Upper lobe of right lung (tissue), 1 donor: ENCODE data around the gene COMMD9. TPM values are rescaled to one million over a fixed set of nuclear protein-coding genes. Genes with fewer than 3 reads are reported as not detected.

Experiments used
- ATAC-seq: fragments of 200-7000 bp; cut with Tn5 transposase; one replicate; pipeline ENCODE4 v1.9.1; 2020; ENCODE audit warnings: mild to moderate bottlenecking, moderate library complexity
- DNase-seq: peaks from one replicate; pipeline ENCODE4 v3.0.0-alpha.2; 2020
- H3K27ac ChIP-seq: fragments of 200-600 bp; one replicate; pipeline ENCODE4 v1.8.0; 2022
- H3K27me3 ChIP-seq: fragments of 200-600 bp; one replicate; pipeline ENCODE4 v1.8.0; 2022; ENCODE audit warnings: mild to moderate bottlenecking
- H3K36me3 ChIP-seq: fragments of 200-600 bp; one replicate; pipeline ENCODE4 v1.8.0; 2022
- H3K4me1 ChIP-seq: fragments of 200-600 bp; one replicate; pipeline ENCODE4 v1.8.0; 2022
- H3K4me3 ChIP-seq: fragments of 200-600 bp; one replicate; pipeline ENCODE4 v1.8.0; 2022; ENCODE audit warnings: mild to moderate bottlenecking
- H3K9me3 ChIP-seq: fragments of 200-600 bp; one replicate; pipeline ENCODE4 v1.8.0; 2022
- CTCF ChIP-seq: fragments of 200-600 bp; IDR thresholded peaks from one replicate; pipeline ENCODE4 v1.8.0; 2022; ENCODE audit warnings: antibody characterized with exemption
- intact Hi-C: fragments of 100-400 bp; cut with DNase I; formaldehyde crosslinking; loops from one replicate; pipeline ENCODE4 v1.11.0; 2022
- total RNA-seq: library from RNA; stranded (reverse); fragmentation: NEBNext Ultra II Directional; extraction: Animal tissue kit (Norgen Biotek cat#: 25700); gene quantifications from one replicate; pipeline ENCODE4 v1.2.1, GENCODE V29; 2021
- donor health status: DM: no; HTN: yes; CAD: no; lungs with severe emphysema.

Gene COMMD9
- total RNA-seq, 1 donor from 2014 or later, result 74.5 TPM

GRCh38 chr11:36280531-36280930 is 8.7 kb downstream of the COMMD9 start:
- no peak for ATAC-seq
- peaks cover 38% of the 10 kb centered on the region for H3K36me3 ChIP-seq
- H3K27me3 ChIP-seq, result no peaks in the 10 kb centered on the region
- intact Hi-C loops, result no loop called here
- H3K9me3 ChIP-seq, result no peaks in the 10 kb centered on the region
- no peak overlapping the region for H3K27ac ChIP-seq
- no peak for TF ChIP-seq CTCF
- no peak overlapping the region for H3K4me3 ChIP-seq
- DNase-seq, result no peak
- no peaks in the 10 kb centered on the region for H3K4me1 ChIP-seq

GRCh38 chr11:36278531-36279282 is 10.5 kb downstream of the COMMD9 start:
- Histone ChIP-seq H3K27me3 (no peaks in the 10 kb centered on the region), H3K27ac (no peak overlapping the region), H3K36me3 (peaks cover 57% of the 10 kb centered on the region), H3K9me3 (no peaks in the 10 kb centered on the region), H3K4me1 (no peaks in the 10 kb centered on the region), H3K4me3 (no peak overlapping the region)
- DNase-seq (no peak), ATAC-seq (no peak)
- TF ChIP-seq CTCF, result no peak
- intact Hi-C loops, result no loop called here

GRCh38 chr11:36274414-36274813 is 14.8 kb downstream of the COMMD9 start:
- no peaks in the 10 kb centered on the region for H3K9me3 ChIP-seq
- H3K4me1 ChIP-seq, result no peaks in the 10 kb centered on the region
- intact Hi-C loops, result no loop called here
- no peak overlapping the region for H3K4me3 ChIP-seq
- DNase-seq (no peak), ATAC-seq (no peak)
- TF ChIP-seq CTCF, result no peak
- peaks cover 78% of the 10 kb centered on the region for H3K36me3 ChIP-seq
- H3K27ac ChIP-seq, result no peak overlapping the region
- no peaks in the 10 kb centered on the region for H3K27me3 ChIP-seq

GRCh38 chr11:36273110-36273509 is 16.1 kb downstream of the COMMD9 start:
- intact Hi-C loops, result no loop called here
- Histone ChIP-seq H3K9me3 (no peaks in the 10 kb centered on the region), H3K27me3 (no peaks in the 10 kb centered on the region), H3K4me1 (no peaks in the 10 kb centered on the region), H3K4me3 (no peak overlapping the region), H3K36me3 (peaks cover 65% of the 10 kb centered on the region), H3K27ac (no peak overlapping the region)
- no peak for TF ChIP-seq CTCF
- ATAC-seq (no peak), DNase-seq (no peak)

- Histone ChIP-seq H3K27ac (no peak overlapping the region), H3K36me3 (peaks cover 58% of the 10 kb centered on the region), H3K27me3 (no peaks in the 10 kb centered on the region), H3K9me3 (no peaks in the 10 kb centered on the region), H3K4me3 (no peak overlapping the region), H3K4me1 (no peaks in the 10 kb centered on the region)
- TF ChIP-seq CTCF, result peak; percentile 17
- ATAC-seq (peak; percentile 63), DNase-seq (no peak)
- intact Hi-C loops, result no loop called here
These were observed 17.3 kb downstream of the COMMD9 start for GRCh38 chr11:36271794-36272407.
